Neural cell (in vitro differentiated cells): ENCODE results near the gene KIF13A. TPM values are rescaled to one million over a fixed set of nuclear protein-coding genes. Genes with fewer than 3 reads are reported as not detected.

Experiments
- H2AFZ ChIP-seq: fragments of 200-600, 300-800 bp; sonication (generic), shearing (Covaris generic); 2 replicates; pipeline ENCODE4 v1.6.0; 2014; ENCODE audit warnings: low read depth, mild to moderate bottlenecking, antibody characterized with exemption, low read length, moderate library complexity
- H3F3A ChIP-seq: fragments of 200-600 bp; shearing (Covaris generic); 2 replicates; pipeline ENCODE4 v1.6.1; 2016; ENCODE audit warnings: mild to moderate bottlenecking, moderate library complexity, mixed read lengths, antibody characterized with exemption, low read length; ENCODE audit not compliant: insufficient read depth, poor library complexity, severe bottlenecking
- H3K27ac ChIP-seq: fragments of 200-600, 300-800 bp; sonication (generic), shearing (Covaris generic); 2 replicates; pipeline ENCODE4 v1.5.1; 2014; ENCODE audit warnings: mild to moderate bottlenecking, low read length, moderate library complexity
- H3K27me3 ChIP-seq: fragments of 300-800, 200-600 bp; sonication (generic), shearing (Covaris generic); 2 replicates; pipeline ENCODE4 v1.6.0; 2014; ENCODE audit warnings: mild to moderate bottlenecking, low read depth, low read length, moderate library complexity; ENCODE audit not compliant: insufficient read depth
- H3K36me3 ChIP-seq: fragments of 300-800, 200-600 bp; sonication (generic), shearing (Covaris generic); 2 replicates; pipeline ENCODE4 v1.5.1; 2014; ENCODE audit warnings: mild to moderate bottlenecking, antibody characterized with exemption, low read length, moderate library complexity; ENCODE audit not compliant: insufficient read depth
- H3K4me2 ChIP-seq: fragments of 300-800, 200-600 bp; sonication (generic), shearing (Covaris generic); 2 replicates; pipeline ENCODE4 v1.6.0; 2014; ENCODE audit warnings: mild to moderate bottlenecking, low read length
- H3K4me3 ChIP-seq: fragments of 300-800, 200-600 bp; sonication (generic), shearing (Covaris generic); 2 replicates; pipeline ENCODE4 v1.5.1; 2014; ENCODE audit warnings: mild to moderate bottlenecking, low read length, moderate library complexity
- H3K79me2 ChIP-seq: fragments of 200-600 bp; shearing (Covaris generic); replicated peaks from 2 replicates; pipeline ENCODE4 v1.6.0; 2014; ENCODE audit warnings: mild to moderate bottlenecking, low read length, moderate library complexity; ENCODE audit not compliant: insufficient read depth
- H3K9ac ChIP-seq: fragments of 300-800, 200-600 bp; sonication (generic), shearing (Covaris generic); 2 replicates; pipeline ENCODE4 v1.6.1; 2016; ENCODE audit warnings: mild to moderate bottlenecking, low read length, mixed read lengths
- H3K9me2 ChIP-seq: fragments of 200-600 bp; shearing (Covaris generic); 2 replicates; pipeline ENCODE4 v1.6.1; 2016; ENCODE audit warnings: mild to moderate bottlenecking, low read length, mixed read lengths; ENCODE audit not compliant: insufficient read depth
- H3K9me3 ChIP-seq: fragments of 200-600, 300-800 bp; sonication (generic), shearing (Covaris generic); 2 replicates; pipeline ENCODE4 v1.6.1; 2016; ENCODE audit warnings: mild to moderate bottlenecking, mixed run types, low read length, moderate library complexity, mixed read lengths
- H4K20me1 ChIP-seq: fragments of 200-600 bp; shearing (Covaris generic); 2 replicates; pipeline ENCODE4 v1.6.1; 2016; ENCODE audit warnings: mild to moderate bottlenecking, mixed run types; ENCODE audit not compliant: insufficient read depth
- CTCF ChIP-seq: fragments of 450-650 bp; IDR thresholded peaks from 2 replicates; pipeline ENCODE4 v1.5.1; 2014; ENCODE audit warnings: antibody characterized with exemption, mild to moderate bottlenecking, moderate library complexity; ENCODE audit not compliant: poor library complexity, severe bottlenecking
- EP300 ChIP-seq: fragments of 450-650 bp; conservative IDR thresholded peaks from 2 replicates; pipeline ENCODE4 v1.6.1; 2014; ENCODE audit warnings: antibody characterized with exemption, mild to moderate bottlenecking, moderate library complexity; ENCODE audit not compliant: poor library complexity, severe bottlenecking
- EZH2 ChIP-seq: fragments of 200-600, 300-800 bp; shearing (Covaris generic), sonication (generic); IDR thresholded peaks from 2 replicates; pipeline ENCODE4 v1.6.1; 2014; ENCODE audit warnings: antibody characterized with exemption, low read length, borderline replicate concordance, mild to moderate bottlenecking; ENCODE audit not compliant: insufficient read depth, poor library complexity, severe bottlenecking
- MXI1 ChIP-seq: fragments of 450-650 bp; conservative IDR thresholded peaks from 2 replicates; pipeline ENCODE4 v1.6.1; 2014; ENCODE audit warnings: antibody characterized with exemption, mild to moderate bottlenecking; ENCODE audit not compliant: poor library complexity, severe bottlenecking
- POLR2AphosphoS5 ChIP-seq: IDR thresholded peaks from 2 replicates; pipeline ENCODE4 v1.6.1; 2012
- RAD21 ChIP-seq: fragments of 450-650 bp; conservative IDR thresholded peaks from 2 replicates; pipeline ENCODE4 v1.6.1; 2014; ENCODE audit warnings: antibody characterized with exemption, mild to moderate bottlenecking, moderate library complexity
- REST ChIP-seq: IDR thresholded peaks from 2 replicates; pipeline ENCODE4 v1.6.1; 2012; ENCODE audit warnings: borderline replicate concordance
- SMC3 ChIP-seq: fragments of 450-650 bp; conservative IDR thresholded peaks from 2 replicates; pipeline ENCODE4 v1.6.1; 2014; ENCODE audit warnings: antibody characterized with exemption, mild to moderate bottlenecking, moderate library complexity; ENCODE audit not compliant: poor library complexity
- TAF1 ChIP-seq: IDR thresholded peaks from 2 replicates; pipeline ENCODE4 v1.6.1; 2012; ENCODE audit warnings: low read depth
- polyA plus RNA-seq: library from polyadenylated mRNA; depleted of rRNA; stranded (reverse); fragments of >200 nt; gene quantifications from 2 replicates; pipeline ENCODE4 v1.2.3, GENCODE V29; 2014

The KIF13A gene
- polyA plus RNA-seq, 1 donor from 2014 or later = 9.4 TPM

GRCh38 chr6:17940151-17940792 lies 47.2 kb downstream of the KIF13A start:
- H3K9me3 ChIP-seq = no peaks in the 10 kb centered on the region
- no peak overlapping the region for H3K9ac ChIP-seq
- no peaks in the 10 kb centered on the region for H3F3A ChIP-seq
- H3K4me2 ChIP-seq = no peak overlapping the region
- no peaks in the 10 kb centered on the region for H4K20me1 ChIP-seq
- no peaks in the 10 kb centered on the region for H3K27me3 ChIP-seq
- H3K79me2 ChIP-seq = no peaks in the 10 kb centered on the region
- peak overlapping the region; percentile 46 for H3K4me3 ChIP-seq
- H3K36me3 ChIP-seq = no peaks in the 10 kb centered on the region
- H3K9me2 ChIP-seq = no peaks in the 10 kb centered on the region
- no peak overlapping the region for H3K27ac ChIP-seq
- no peak overlapping the region for H2AFZ ChIP-seq
- TF ChIP-seq POLR2AphosphoS5 = no peak
- TF ChIP-seq MXI1 = no peak
- TF ChIP-seq REST = no peak
- no peak for TF ChIP-seq SMC3
- no peak for TF ChIP-seq EZH2
- no peak for TF ChIP-seq RAD21
- no peak for TF ChIP-seq CTCF
- no peak for TF ChIP-seq TAF1
- TF ChIP-seq EP300 = no peak

- Histone ChIP-seq H3K27me3 (no peaks in the 10 kb centered on the region), H3K9me3 (no peaks in the 10 kb centered on the region), H3K36me3 (no peaks in the 10 kb centered on the region), H3K79me2 (no peaks in the 10 kb centered on the region), H3K27ac (no peak overlapping the region), H3K9me2 (no peaks in the 10 kb centered on the region), H3K9ac (no peak overlapping the region), H3K4me3 (no peak overlapping the region), H4K20me1 (no peaks in the 10 kb centered on the region), H2AFZ (no peak overlapping the region), H3F3A (no peaks in the 10 kb centered on the region), H3K4me2 (no peak overlapping the region)
- TF ChIP-seq POLR2AphosphoS5 (no peak), RAD21 (no peak), REST (no peak), EZH2 (no peak), TAF1 (no peak), MXI1 (no peak), EP300 (no peak), CTCF (no peak), SMC3 (no peak)
Observed at GRCh38 chr6:17938901-17939300, 48.5 kb downstream of the KIF13A start.
